IPS DF 4.7 (cell line): ENCODE results near the gene SFXN5.

Experiments
- DNase-seq: peaks from one replicate; pipeline ENCODE4 v3.0.0-alpha.2; 2013; ENCODE audit warnings: low spot score; ENCODE audit errors: extremely low read depth

Gene SFXN5

GRCh38 chr2:72943540-72944395, 127.7 kb downstream of the SFXN5 start:
- DNase-seq = no peak

GRCh38 chr2:72942881-72943418, 128.6 kb downstream of the SFXN5 start:
- no peak for DNase-seq

GRCh38 chr2:72942293-72942692, 129.2 kb downstream of the SFXN5 start:
- DNase-seq = no peak

- DNase-seq = no peak
These were observed 130.7 kb downstream of the SFXN5 start for GRCh38 chr2:72940786-72941185.

GRCh38 chr2:72940361-72940760, 131.2 kb downstream of the SFXN5 start:
- DNase-seq = no peak

DNA sequence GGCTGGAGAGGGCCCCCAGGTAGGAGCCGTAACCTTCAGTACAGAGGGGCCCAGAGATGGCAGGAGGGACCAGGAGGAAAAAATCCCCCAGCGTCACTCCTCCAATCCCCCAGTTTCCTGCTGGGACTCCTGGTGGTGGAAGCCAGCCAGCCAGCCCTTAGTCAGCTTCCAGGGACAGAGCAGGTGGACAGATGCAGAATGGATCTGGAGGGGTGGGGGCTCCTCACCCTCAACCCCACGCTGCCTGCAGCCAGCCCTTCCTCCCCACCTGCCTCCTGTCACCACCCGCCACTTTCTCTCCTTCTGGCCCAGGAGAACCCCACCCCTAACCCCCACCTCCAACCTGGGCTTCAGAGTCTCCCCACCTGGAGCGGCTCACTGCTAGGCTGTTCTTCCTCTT, 133.1 kb downstream of the SFXN5 start:
- no peak for DNase-seq

DNA sequence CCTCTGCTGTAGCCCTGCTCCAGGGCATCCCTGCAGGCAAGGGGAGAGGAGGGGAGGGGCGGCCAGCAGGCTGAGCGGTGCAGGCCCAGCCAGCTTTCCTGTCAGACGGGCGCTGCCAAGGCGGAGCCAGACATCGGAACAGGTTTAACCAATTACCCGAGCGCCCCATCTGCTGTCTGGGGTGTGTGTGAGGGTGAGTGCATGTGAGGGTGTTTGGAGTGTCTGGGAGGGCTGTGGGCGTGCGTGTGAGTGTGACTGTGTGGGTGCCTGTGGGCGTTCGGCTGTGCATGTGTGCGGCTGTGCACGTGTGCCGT, 134.2 kb downstream of the SFXN5 start:
- DNase-seq = no peak

GRCh38 chr2:72936660-72937355, 134.7 kb downstream of the SFXN5 start:
- DNase-seq = no peak

- DNase-seq = no peak
These were observed 135.9 kb downstream of the SFXN5 start for GRCh38 chr2:72935611-72935957.

DNA sequence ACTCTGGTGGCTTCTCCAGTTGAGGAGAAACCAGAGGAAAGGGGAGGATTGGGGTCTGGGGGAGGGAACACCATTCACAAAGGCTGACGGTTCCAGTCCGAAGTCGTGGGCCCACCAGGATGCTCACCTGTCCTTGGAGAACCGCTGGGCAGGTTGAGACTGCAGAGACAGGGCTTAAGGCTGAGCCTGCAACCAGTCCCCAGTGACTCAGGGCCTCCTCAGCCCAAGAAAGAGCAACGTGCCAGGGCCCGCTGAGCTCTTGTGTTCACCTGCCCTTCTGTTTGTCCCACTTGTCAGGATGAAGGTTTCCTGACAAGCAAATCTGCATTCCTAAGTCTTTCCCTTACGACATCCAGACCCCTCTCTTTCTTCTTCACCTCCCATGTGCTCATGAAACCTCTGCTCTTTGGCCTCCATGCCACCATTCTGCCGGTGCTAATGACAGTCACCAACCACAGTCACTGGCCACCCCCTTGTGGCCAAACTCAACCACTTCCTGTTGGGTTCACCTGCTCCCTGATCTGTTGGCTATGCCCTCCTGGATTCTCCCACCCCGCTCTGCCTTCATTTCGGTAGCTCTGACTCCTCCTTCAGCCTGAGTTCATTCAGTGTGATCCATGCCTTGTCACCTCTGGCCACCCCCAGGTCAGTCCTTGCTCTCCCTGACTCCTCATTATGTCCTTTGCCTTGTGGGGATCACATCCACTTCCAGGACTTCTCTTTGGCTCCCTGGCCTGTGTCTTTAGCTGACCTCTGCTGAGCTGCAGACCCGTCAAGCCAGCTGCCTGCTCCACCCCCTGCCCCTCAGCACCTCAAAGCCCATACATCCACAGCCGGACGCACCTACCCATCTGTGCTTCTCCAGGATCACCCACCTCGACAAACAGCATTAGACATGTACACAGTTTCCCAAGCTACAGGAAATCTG, 136.6 kb downstream of the SFXN5 start:
- no peak for DNase-seq

GRCh38 chr2:72933646-72934151, 137.8 kb downstream of the SFXN5 start:
- no peak for DNase-seq

- DNase-seq = no peak
These were observed 138.3 kb downstream of the SFXN5 start for GRCh38 chr2:72933207-72933606.

- DNase-seq = no peak
These were observed 138.7 kb downstream of the SFXN5 start for GRCh38 chr2:72932805-72933204.

DNA sequence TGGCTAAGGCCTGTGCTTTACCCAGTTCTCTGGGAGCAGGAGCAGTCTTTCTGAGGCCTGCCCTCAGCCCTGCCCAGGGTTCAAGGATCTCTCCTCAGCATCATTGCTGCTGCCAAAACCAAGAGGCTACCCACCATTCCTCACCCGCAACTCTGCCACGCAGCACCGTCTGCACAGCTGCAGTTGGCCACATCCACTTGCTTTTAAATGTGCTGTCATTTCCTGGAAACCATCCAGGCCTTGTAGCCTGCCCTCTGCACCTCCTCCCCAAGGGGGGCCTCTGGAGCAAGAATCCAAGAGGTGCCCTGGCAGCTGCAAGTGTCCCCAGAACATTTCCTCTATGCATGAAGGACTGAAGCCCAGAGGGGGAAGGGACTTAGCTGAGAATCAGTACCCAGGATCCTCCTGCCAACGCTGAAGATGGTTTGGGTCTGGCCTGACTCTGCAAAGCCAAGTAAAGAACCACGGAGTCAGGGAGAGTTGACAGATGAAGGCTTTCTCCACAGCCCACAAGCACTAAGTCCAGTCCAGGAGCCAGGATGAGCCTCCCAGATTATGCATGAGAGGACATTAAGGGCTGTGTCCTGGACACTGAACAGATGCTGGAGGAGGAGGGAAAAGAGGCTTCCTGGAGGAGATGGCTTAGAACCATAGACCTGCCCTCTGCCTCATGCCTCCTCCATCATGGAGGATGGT, 139.3 kb downstream of the SFXN5 start:
- no peak for DNase-seq

GRCh38 chr2:72931280-72931910, 140.1 kb downstream of the SFXN5 start:
- DNase-seq = no peak

DNA sequence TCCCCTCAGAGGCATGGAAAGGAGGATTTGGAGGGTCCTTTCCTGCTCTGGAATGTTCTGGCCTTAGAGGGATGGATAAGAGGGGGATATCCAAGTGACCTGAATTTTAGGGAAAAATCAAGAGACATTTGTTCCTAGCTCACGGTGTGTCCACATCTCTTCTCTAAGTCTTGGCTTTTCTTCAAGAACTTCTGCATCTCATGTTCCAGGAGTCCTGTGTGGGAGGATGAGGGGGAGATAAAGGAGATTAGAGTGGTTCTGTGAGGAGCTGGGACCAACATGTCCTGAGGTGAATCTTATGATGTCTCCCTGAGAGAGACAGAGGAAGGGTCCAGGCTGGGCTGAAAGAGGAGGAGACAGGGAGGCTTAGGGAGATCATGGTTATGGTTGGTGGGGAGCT, 142.5 kb downstream of the SFXN5 start:
- DNase-seq = no peak

- no peak for DNase-seq
These were observed 143.6 kb downstream of the SFXN5 start for GRCh38 chr2:72927619-72928550.

- DNase-seq = no peak
These were observed 144.6 kb downstream of the SFXN5 start for GRCh38 chr2:72926811-72927465.

DNA sequence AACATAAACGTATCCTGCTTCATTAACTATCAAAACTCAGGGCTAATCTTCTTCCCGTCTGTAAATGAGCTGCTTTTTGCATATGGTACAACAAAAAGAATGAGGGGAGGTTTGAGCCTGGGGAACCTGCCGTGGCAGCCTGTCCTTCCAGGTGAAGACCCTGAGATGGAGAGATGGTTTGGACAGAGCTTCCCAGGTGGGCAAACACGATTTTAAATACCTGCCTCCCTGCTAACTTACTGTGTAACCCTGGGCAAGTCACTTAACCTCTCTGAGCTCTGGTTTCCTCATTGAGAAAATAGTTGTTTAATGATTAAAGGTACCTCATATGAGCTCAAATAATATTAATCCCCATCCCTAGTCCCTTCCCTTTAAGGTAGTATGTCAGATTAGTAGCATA, 145.1 kb downstream of the SFXN5 start:
- DNase-seq = no peak
